ENCODE data around the gene UGT1A5. TPM values are rescaled to one million over a fixed set of nuclear protein-coding genes. Genes with fewer than 3 reads are reported as not detected.

Gene UGT1A5
- polyA plus RNA-seq, 3 donors, result not detected

- no peak for DNase-seq (ENCODE audit: low read depth in 3 of 3, low spot score in 2 of 3)
Measured at GRCh38 chr2:233803994-233804393, 91.3 kb downstream of the UGT1A5 start.

DNA sequence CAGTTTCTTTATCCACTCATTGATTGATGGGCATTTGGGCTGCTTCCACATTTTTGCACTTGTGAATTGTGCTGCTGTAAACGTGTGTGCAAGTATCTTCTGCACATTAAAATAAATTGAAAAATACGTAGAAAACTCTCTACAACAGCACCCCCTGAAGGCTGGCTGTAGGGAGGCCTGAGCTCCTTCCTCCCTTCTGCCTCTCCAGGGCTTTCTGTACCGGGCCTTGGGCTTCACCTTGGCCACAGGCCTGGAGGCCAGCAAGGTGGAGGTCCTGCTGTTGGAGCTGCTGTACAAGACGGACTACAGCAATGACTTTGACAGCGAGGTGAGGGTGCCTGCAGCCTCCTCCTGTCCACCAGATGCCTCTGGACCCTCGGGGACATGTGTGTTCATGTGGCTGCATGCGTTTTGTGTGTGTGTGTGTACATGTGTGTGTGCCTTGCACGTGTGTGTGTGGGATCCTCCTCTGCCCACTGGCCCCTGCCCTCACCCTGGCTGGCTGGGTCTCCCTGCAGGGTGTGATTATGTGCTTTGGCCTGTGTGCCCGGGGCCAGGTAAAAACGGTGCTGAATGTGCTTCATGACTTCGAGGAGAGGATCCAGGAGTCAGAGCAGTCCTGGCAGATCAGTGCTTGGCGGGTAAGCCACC lies 94.6 kb downstream of the UGT1A5 start:
- DNase-seq (ENCODE audit: low read depth in 3 of 3, low spot score in 2 of 3), result no peak

GRCh38 chr2:233807966-233808935 lies 95.5 kb downstream of the UGT1A5 start:
- DNase-seq (ENCODE audit: low read depth in 3 of 3, low spot score in 2 of 3), result no peak

- DNase-seq (ENCODE audit: low read depth in 3 of 3, low spot score in 2 of 3), result no peak
Measured at GRCh38 chr2:233810385-233810784, 97.7 kb downstream of the UGT1A5 start.

DNA sequence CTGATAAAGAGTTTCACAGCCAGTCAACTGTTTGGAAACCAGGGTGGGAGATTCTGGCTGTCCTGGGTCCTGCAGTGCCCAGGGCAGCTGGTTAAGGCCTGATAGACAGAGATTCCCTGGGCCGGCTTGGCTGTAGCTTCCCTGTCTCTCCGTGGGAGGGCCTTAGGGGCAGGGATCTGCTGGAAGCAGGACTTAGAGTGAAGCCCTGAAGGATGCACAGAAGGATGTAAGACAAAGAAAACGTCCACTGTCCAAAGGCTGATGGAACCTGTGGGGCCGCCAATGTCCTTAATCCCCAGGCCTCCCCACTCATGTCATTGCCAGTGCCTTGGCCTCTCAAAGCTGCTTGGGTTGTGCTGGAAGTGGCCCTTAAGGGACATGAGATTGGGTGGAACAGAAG lies 98.4 kb downstream of the UGT1A5 start:
- DNase-seq (ENCODE audit: low read depth in 3 of 3, low spot score in 2 of 3), result no peak

DNA sequence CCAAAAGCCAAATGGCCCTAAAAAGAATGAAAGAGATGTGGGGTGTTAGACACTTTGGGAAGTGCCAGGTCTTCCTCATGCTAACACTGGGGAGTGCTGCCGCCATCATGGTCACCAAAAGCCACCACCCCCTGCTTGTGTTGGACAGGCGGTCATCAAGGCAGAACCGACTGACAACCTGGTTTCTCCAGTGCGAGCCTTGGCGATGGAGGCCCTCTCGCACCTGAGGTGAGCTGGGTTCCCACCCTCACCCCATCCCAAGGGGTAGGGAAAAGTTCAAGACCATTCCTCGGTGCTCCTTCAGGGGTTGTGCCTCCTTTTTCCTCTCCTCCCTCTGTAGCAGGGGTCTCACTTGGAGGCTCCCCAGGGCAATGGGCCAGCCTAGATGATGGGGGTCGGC lies 99.0 kb downstream of the UGT1A5 start:
- DNase-seq (ENCODE audit: low read depth in 3 of 3, low spot score in 2 of 3), result no peak

DNA sequence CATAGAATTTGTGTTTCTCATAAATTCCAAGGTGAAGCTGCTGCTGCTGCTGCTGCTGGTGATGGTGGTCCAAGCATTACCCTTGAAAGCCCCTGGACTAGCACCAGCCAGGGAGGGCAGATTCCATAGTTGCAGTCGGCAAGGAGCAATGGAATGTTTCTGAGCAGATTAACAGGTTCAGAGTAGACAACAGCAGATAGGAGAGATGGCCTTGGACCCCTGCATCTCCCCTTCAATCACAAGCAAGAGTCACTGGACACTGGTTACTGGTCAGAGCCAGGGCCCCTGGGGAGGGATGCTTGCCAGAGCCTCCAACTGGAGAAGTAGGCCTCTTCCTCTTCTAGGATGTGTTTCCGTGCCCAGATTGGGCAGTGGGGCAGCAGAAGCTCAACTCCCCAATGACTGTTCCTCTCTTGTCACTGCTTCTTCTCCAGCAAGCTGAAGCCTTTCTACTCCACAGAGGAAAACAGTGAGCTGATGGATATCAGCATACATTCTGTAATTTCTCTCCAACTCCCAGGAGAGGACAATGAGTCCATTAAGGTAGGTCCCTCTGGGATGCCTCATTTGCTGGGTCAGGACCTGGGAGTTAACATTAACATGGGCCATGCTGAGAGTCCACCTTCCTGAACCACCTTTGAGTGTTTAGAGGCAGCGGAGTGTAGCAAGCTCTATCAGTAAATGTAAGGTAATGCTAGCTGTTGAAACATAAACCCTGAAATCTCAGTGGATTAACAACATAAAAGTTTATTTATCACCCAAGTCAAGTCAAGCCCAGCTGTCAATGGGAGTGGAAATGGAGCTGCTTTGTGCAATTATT lies 100.7 kb downstream of the UGT1A5 start:
- peak; percentile 17 to 38 (median 20) for DNase-seq (ENCODE audit: low read depth in 3 of 3, low spot score in 2 of 3)

DNA sequence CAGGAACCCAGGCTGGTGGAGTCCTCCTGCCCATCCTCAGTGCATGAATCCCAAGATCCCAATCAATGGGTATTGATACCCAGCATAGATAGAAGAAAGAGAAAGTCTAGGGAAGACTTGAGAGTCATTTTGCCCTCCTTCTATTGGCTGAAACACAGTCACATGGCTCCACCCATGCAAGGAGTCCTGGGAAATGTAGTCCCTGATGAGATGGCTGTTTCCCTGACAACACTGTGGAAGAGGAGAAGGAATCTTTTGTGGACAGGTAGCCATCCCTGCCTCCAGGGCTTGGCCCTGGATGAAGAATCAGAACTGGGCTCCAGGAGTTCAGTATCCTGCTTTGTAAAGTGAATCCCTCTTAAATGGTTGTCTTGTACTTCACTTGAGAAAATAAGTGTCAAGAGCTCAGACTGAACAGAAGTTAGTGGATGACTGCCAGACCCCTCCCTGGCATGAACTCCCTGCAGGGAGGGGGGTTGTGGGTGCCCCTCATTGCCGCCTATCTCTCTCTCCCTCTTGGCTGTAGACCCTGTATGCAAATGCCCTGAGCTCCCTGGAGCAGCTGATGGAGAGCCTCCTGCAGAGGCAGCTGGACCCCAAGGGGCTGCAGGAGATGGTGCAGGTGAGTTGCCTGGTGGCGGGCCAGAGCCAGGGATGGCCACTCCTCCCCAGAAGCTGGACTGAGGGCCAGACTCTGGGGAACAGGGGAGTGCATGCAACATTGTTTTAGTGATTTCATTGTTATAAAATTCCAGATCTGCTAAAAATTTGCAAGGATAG lies 101.5 kb downstream of the UGT1A5 start:
- peak in 1 of 3 donors; percentile 7 for DNase-seq (ENCODE audit: low read depth in 3 of 3, low spot score in 2 of 3)

GRCh38 chr2:233815861-233816260 lies 103.2 kb downstream of the UGT1A5 start:
- DNase-seq (ENCODE audit: low read depth in 3 of 3, low spot score in 2 of 3), result no peak

DNA sequence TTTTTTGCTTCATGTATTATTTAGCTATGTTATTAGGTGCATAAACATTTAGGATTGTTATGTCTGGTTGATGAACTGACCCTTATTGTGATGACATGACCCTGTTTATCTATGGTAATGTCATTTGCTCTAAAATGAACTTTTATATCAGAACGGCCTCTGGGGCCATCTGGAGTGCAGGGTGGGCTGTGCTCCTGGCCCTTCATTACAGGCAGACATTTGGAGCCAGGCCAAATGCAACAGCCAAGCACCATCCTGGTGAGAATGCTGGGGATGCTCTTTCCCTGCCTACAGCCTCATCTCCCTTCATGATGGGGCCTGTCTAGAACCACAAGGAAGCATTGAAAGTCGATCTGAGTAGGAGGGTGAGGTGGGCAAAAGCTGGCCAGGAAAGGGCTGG lies 103.6 kb downstream of the UGT1A5 start:
- DNase-seq (ENCODE audit: low read depth in 3 of 3, low spot score in 2 of 3), result no peak

DNA sequence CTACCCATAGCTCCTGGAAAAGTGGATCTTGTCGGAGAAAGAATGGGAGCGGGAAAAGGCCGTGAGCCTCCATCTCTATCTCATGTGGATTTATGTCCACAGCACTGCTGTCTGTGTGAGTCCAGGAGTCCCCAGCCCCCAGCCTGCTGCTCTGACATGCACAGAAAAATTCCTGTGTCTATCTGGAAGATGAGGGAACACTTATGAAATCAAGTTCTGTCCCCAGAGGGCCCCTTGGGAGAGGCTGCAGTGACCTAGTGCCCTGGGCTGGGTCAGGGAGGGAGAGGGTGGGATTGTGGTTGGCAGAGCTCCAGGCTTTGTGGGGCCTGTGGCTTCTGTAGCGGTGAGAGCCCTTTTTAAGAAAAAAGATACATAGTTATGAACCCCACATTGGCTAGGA lies 104.1 kb downstream of the UGT1A5 start:
- DNase-seq (ENCODE audit: low read depth in 3 of 3, low spot score in 2 of 3), result no peak

- no peak for DNase-seq (ENCODE audit: low read depth in 3 of 3, low spot score in 2 of 3)
Measured at GRCh38 chr2:233817361-233817911, 104.7 kb downstream of the UGT1A5 start.

DNA sequence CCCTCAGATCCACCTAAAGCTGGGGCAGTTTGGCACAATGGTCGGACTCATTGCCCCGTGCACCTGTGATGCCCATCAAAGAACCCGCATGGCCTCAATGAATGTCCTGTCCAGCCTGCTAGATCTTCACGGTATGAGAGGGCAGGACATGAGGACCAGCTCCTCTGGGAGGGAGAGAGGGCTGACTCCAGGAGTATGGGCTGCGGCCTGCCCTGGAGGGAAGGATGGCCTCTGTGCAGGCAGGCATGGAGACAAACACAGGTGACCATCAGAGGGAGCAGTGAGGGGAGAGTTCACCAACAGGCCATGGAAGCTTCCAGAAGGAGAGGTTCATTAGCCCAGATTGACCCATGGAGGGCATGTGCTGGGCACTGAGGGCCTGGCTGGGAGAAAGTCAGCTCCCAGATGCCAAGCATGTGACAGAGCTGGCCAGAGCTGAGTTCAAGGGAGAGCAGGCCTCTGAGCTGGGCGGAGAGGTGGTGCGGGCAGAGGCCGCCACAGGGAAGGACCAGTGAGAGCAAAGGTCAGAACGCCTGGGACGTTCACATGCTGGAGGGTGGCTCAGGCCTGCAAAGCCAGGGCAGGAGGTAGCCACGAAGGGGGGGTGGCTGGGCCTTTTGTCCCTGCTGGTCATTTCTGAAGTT lies 105.4 kb downstream of the UGT1A5 start:
- DNase-seq (ENCODE audit: low read depth in 3 of 3, low spot score in 2 of 3), result no peak

DNA sequence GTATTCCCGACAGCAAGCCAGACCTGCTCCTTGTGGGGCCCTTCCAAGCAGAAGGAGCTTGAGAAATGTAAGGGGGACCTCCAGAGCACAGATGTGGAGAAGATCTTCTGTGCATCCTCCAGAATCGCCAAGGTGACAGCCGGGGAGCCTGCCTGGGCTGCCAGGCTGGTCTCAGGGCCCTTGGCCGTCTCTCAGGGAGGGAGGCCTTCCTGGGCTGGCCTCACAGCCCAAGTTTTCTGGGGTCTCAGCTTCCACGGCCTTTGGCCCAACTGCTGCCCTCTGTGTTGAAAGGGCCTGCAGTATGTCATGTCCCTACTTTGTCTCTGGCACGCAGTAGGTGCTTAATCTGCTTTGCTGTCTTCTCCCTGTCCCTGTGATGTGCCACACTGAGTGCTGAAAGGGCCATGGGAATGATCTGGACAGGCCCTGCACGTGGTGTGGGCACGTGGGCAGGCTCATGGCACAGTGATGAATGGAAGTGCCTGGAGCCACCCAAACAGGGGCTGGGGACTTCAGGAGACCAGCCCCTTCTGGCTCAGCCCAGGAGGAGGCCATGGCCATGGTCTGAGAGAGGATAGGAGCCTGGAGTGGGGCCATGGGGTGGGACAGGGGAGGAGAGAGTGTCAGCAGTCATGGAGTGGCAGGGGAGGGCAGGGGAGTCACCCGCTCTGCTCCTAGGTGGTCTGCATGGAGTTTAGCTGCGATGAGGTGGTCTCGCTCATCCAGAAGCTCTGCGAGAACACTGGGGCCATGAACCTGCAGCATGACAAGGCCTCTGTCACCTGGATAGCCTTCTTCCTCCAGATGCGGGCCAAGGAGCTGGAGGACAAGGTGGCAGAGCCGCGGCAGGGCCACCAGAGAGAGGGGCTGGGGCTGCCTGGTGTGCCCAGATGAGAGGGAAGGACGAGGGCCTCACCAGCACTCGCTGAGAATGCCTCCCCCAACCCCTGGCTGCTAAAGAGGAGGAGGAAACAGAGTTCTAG lies 106.2 kb downstream of the UGT1A5 start:
- DNase-seq (ENCODE audit: low read depth in 3 of 3, low spot score in 2 of 3), result no peak

DNA sequence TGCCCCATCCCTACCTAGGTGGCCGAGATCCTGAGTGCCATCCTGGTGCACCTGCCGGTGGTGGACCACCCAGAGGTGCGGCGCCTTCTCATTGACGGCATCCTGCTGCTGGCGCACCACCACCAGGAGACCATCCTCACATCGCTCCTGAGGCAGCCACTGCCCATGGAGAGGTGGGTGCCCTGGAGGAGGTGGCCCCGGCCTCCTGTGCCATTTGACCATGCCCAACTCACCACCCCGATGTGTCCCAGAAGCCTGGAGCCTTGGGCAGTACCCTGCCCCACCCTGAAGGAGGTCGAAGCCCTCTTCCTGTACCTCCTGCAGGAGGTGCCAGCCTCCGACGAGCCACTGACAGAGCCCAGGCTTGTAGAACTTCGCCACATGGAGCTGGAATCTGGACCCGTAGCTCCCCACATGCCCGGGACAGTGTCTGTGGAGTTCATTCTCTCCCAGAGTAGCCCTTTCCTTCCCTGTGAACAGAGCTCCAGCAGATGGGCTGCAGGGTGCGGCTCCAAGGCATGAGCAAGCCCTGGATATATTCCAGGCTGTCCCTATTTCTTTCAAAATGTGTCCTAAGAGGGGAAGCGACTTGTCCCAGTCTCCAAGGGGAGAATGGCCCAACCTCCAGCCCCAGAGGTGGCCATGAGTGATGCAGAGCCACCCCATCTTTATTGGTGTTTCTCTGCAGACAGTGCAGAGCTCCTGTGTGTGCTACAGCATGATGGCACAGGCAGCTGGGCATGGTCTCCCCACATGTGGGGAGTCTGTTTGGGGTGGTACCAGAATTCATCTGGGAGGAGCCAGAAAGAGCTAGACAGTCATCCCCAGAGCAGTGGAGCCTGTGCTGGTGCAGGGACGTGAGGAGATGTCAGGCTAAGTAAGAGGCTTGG lies 107.4 kb downstream of the UGT1A5 start:
- DNase-seq (ENCODE audit: low read depth in 3 of 3, low spot score in 2 of 3), result no peak

GRCh38 chr2:233820774-233821105 lies 108.0 kb downstream of the UGT1A5 start:
- DNase-seq (ENCODE audit: low read depth in 3 of 3, low spot score in 2 of 3), result no peak

DNA sequence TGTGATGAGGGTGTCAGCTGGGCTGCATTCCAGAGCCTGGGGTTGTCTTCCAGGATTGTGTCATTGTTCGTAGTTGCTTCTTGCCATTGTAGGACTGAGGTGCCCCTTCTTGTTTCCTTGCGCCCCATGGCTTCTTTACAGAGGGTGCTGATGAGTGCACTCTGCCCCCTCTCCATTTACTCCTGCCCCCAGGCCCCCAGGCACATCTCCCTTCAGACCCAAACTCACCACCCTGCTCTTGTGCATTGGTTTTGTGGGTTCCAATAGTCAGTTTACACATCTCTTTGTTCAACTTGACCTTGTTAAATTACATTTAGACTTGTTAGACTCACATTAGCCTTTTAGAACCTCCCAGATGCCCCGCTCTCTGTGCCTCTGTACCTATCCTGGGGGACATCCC lies 108.5 kb downstream of the UGT1A5 start:
- no peak for DNase-seq (ENCODE audit: low read depth in 3 of 3, low spot score in 2 of 3)

- DNase-seq (ENCODE audit: low read depth in 3 of 3, low spot score in 2 of 3), result no peak
Measured at GRCh38 chr2:233821709-233822100, 109.0 kb downstream of the UGT1A5 start.

Data from right renal cortex interstitium (tissue), 3 donors.